Right renal pelvis (tissue), 4 donors: Measurements from ENCODE around the gene SLCO2B1. TPM values are rescaled to one million over a fixed set of nuclear protein-coding genes. Genes with fewer than 3 reads are reported as not detected.

Source experiments
- DNase-seq, 4 donors: peaks; one replicate each; pipeline ENCODE4 v3.0.0-alpha.2; 2013; ENCODE audit warnings: low read depth in 4 of 4, low spot score in 3 of 4, missing footprints in 1 of 4
- polyA plus RNA-seq, 4 donors: library from polyadenylated mRNA; unstranded; fragments of 120-200 nt; gene quantifications; one replicate each; pipeline ENCODE4 v1.2.1, GENCODE V29; 2013; ENCODE audit not compliant: insufficient read length in 4 of 4

SLCO2B1 gene
- polyA plus RNA-seq, 4 donors = 6.6 to 11.1 (median 9.4) TPM

DNA sequence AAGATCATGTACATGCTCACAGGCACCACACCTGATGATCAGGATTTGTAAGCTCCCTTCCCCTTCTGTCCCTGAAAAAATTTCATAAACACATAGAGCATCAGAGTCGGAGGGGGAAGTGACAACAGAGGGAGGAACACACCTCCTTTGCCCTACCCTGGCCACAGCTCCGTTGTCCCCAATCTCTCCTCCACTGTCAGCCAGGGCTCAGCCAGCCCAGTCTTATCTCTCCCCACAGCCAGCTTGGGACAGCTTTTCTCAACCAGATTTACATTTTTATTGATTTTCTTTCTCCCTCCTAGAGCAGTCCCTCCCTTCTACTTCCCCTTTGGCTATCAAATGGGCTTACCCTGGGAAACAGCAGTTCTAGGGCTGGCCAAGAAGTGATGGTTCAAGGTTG lies 57.5 kb downstream of the SLCO2B1 start:
- DNase-seq = no peak

DNA sequence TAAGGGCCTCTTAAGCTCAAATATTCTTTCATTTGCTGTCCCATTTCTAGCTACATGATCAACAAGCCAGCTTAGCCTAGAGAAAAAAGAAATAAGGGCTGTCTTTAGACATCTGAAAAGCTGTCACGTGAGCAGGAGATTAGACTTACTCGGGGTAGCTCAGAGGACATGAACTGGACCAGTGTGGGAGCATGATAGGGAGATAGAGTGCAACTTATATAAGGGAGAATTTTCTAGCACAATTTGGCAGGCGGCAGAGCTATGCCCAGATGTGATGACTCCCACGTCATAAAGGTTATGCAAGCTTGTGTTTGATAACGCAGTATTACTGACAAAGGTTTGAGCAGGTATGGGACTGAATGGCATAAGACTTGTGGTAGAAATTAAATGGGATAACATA lies 61.5 kb downstream of the SLCO2B1 start:
- DNase-seq = no peak

DNA sequence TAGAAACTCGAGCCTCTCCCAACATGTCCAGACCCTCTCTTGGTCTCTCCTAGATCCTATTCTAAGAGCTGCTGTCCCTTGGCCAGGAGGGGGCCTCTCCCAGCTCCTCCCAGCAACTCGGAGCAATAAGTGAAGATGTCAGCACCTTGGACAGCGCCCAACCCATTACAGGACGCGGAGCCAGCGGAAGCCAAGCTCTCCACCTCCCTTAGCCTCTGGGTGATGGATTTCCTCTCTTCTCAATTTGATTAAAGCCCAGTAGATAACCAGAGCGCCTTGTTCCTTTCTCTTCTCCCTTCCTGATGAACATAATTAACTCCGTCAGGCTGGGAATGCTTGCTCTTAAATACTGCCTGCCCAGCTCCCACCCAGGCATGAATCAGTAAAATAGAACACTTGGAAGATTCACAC lies 63.5 kb downstream of the SLCO2B1 start:
- peak; percentile 77 to 83 (median 80) for DNase-seq

DNA sequence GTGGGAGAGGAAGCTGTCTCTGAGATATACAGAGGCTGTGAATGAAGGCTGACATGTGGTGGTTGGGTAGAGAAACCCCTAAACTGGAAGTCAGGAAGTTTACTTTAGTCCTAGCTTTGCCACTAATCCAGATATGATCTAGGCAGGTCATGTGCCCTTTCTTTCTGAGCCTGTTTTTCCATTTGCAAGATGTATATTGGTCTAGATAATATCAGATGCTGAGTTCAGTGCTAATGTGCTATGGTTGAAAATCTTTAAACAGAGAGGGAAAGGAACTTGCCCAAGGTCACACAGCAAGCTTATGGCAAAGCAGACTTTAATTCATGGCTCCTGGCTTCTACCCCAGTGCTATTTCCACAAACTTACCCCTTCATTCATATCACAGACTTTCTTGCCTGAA lies 63.9 kb downstream of the SLCO2B1 start:
- no peak for DNase-seq

DNA sequence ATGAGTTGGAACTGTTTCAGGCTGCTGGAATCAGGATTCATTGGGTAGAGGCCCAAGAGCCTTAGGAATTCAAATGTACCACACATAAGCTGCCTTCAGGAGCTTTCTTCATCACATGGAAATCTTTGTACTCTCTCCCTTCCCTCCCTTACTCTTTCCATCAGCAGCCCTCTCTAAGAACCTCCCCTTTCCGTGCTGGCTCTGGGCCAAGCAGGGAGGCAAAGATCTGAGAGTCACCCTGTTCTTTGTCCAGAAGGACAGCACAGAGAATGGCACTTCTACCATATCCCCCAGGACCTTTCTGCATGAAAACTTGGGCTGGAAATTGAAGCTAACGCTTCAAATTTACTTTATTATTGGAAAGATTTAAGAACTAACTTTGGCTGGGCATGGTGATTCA lies 69.0 kb downstream of the SLCO2B1 start:
- no peak for DNase-seq

DNA sequence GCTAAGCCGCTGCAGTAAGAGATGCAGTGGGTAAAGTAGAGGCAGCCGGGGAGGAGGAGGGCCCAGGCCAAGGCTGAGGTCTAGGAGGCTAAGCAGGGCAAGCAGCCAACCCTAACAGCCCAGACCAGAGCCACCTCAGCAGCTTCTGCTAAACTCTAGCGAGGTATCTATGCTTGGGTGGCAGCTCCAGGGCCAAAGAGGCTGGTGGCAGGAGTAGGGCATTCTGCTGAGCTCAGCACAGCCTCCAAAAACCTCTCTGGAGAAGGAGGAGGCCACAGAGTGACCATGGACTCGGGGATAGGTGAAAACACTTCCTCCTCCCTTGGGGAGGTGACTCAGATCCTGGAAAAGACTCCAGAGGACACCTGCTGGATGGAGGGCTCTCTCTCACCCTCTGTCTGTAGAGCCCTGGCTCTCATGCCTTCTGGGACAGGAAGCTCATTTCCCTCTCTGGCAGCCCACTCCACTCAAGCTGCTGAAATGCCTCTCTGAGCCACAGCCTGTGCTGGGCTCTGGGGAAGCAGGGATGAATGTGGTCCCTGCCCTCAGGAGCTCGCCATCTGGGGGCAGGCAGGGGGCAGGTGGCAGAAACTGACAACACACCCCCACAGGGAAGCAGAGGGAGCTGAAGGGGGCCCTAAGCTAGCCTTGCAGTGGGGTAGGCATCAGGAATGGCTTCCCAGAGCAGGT lies 73.2 kb downstream of the SLCO2B1 start:
- DNase-seq = no peak

DNA sequence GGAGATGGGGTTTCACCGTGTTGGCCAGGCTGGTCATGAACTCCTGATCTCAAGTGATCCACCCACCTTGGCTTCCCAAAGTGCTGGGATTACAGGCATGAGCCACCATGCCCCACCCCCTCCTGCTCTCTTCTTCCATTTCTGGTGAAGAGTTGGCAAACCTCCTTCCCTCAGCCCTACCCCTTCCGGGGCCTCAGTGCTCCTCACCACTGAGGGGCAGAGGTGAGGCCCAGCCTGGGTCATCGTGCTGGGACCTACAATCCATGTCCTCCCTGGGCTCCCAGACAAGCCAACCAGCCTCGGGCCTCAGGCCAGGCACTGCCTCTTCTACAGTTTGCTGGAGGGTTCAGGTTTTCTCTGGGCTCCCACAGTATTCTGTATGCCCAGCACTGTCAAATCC lies 74.9 kb downstream of the SLCO2B1 start:
- no peak for DNase-seq

DNA sequence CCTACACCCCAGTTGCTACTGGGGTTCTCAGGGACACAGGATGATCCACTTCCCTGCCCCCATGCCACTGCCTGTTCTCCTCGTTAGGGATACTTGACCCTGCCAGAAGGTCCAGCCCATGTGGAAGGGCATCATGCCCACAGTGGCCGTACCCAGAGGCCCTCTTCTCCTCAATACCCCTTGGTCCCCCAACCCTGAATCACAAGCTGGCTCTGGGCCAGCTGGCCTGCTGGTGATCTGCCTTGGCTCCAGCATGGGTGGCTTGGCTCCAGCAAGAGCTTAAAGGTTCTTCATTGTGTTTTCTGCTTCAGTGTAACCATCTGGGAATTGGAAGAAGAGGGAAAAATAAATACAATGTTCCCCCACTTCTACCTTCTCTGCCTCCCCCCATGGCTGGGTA lies 78.6 kb downstream of the SLCO2B1 start:
- DNase-seq = no peak

DNA sequence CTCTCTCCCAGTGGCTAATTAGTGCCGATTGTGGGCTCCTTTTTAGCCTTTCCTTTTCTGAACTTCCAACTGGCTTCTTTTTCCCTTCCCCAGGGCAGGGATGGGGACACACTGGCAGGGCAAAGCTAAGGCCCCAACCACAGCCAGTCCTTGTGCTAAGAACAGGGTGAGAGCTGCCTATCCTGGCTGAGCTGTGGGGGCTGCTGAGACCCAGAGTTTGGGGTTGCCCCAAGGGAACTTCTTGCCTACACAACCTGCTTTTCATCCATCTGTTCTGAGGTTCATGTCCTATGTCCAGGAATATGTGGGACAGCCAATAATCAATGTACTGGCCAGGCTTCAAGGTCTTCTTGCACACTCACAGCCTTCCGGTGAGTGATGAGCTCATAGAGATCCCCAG lies 79.7 kb downstream of the SLCO2B1 start:
- no peak for DNase-seq

DNA sequence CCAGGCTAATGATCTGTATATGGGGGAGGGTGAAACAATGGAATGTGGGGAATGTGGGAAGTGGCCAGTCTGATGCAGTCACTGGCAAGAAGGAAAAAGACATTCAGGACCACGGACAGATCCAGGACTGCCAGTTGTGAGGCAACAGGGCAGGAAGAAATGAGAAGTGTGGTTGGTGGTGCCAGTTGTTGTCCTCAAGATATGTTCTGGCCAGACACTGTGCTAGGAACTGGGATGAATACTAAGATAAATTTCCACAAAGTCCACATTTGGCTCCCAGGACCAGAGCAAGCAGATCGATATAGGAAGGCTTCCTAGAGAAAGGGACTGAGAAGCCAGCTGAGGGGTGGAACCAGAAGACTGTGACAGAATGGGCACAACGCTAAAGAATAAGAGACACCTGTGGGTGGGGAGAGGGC lies 82.9 kb downstream of the SLCO2B1 start:
- DNase-seq = peak in 3 of 4 donors; percentile 60 to 74 (median 70)

DNA sequence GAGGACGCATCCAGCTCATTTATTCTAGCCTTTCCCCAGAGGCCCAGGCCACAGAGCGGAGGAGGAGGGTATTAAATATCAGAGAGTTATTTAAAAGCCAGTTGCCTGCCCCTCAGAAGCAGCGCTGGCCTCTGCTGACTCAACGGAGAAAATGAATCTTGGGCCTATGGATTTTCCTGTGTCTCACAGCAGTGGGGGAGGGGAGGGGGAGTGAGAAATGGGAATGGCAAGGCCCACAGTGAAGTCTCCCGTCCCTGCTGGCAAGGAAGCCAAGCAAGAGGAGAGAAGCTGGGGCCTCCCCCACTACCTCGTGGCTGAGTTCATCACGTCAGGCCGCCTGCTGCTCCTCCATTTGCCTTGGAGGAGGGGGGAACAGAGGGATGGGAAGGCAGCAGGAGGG lies 85.2 kb downstream of the SLCO2B1 start:
- DNase-seq = no peak

DNA sequence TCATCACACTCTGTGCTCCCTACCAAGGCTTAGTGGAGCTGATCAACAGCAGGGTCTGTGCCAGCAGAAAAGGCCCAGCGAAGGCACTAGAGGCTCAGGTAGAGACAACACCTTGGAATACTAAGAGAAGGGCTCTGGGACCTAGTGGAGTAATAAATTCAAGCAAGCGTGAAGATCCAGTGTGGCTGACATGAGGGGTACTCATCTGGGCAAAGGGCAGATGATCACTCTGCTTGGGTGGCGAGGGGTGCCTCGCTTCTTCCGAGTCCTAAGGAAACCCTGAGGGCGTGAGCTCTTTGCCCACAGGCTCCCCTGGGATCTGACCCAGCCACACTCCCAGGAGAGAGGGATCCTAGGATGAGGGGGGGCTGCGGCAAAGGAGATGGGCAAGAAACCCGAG lies 86.1 kb downstream of the SLCO2B1 start:
- no peak for DNase-seq

DNA sequence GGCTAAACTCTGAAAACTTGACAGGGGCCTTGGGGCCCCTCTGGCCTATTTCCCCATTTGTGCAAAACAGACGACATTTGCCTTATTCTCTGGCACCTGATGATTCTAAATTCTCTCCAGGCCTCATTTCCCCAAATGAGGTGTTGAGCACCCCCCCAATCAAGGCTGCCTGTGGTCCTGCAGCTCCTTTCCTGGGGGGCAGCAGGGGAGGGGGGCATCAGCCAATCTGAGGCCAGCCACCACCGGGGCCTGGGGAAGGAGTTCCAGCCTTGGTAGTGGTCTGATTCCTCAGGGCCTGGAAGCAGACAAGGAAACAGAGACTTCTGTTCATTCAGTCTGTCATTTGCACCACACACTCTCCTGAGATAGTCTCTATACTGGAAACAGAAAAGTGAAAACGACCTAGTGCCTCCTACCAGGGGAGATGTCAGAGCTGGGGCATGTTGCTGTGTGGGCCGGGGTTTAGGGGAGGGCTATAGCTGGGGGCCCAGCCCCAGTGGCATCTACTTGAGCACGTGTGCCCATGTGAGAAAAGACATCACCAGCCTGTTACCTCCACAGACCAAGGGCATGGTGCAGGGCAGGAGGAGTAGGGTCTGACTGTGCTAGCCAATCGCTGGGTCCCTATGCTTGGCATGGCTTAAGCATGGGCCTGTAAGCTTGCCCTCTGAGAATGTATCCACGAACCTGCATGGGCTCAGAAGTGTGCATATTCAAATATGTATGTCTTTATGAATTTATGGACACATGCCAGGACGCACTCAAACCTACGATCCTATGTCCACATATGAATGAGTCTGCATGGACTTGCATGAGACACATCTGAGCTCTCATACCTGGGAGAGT lies 87.9 kb downstream of the SLCO2B1 start:
- DNase-seq = no peak

DNA sequence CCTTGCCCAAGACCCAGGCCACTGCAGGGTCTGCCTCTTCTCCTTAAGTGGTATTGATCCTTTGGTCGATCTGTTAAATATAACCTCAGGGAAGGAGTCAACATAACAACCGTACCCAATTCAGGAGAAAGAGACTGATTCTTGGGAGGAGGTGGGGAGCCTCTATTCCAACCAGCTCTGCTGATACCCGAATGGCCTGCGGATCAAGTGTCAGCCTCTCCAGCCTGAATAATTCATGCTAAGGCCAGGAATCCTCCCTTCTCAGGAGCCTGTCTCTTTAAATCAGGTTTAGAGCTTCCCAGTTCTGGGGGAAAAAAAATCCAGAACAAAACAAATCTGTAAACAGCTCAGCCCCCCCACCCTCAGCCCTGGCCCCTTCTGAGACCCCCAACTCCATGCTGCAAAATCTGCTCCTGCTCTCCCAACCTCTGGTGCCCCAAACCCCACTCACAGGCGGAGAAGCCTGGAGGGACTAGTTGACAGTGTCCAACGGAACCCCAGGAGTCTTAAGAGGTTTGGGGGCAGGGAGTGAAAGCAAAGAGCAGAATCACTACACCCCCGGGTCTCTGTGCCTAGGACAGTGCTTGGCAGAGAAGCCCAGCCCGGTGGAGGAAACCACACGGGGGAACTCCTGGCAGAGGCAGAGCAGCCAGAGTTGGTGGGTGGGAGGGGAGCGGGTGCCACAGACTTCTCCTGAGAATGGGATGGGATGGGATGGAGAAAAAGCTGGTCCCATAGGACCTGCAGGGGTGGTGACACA lies 88.8 kb downstream of the SLCO2B1 start:
- no peak for DNase-seq

DNA sequence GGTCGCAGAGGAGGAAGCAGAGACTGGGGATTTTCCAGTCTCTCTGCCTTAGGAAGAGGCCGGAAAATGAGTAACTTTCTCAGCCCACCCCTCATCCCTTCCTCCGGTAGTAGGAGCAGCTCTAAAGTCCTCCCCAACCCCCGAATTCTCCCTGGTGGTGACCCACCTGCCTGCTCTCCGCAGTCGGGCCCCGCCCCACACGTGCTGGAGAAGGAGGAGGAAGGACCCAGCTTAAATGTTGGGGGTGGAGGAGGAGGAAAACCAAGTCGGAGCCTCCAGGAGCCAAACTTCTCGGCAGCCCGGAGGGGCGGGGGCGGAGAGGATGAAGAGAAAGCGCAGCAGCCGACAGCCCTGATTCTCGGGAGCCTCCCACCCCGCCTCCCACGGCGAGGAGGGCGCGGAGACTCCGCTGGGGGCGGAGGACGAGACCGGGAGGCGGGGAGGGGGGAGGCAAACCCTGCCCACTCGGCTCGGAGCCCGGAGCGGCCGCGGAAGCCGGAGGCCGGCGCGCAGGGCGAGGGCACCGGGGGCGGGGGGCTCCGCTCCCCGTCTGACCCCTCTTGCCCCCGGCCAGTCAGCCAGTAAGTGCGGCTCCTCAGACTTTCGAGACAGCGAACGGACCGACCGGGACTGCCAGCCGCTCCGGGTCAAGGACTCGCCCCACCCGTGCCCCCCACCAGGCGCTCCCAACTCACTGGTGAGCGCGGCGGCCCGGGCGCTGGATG lies 89.6 kb downstream of the SLCO2B1 start, which contains the start of gene TPBGL:
Gene TPBGL, plus strand, starts transcription at position 464 of the 725 bp plus-strand sequence. CDS start 276 bp downstream, outside the sequence.
- peak in 1 of 4 donors; percentile 15 for DNase-seq

DNA sequence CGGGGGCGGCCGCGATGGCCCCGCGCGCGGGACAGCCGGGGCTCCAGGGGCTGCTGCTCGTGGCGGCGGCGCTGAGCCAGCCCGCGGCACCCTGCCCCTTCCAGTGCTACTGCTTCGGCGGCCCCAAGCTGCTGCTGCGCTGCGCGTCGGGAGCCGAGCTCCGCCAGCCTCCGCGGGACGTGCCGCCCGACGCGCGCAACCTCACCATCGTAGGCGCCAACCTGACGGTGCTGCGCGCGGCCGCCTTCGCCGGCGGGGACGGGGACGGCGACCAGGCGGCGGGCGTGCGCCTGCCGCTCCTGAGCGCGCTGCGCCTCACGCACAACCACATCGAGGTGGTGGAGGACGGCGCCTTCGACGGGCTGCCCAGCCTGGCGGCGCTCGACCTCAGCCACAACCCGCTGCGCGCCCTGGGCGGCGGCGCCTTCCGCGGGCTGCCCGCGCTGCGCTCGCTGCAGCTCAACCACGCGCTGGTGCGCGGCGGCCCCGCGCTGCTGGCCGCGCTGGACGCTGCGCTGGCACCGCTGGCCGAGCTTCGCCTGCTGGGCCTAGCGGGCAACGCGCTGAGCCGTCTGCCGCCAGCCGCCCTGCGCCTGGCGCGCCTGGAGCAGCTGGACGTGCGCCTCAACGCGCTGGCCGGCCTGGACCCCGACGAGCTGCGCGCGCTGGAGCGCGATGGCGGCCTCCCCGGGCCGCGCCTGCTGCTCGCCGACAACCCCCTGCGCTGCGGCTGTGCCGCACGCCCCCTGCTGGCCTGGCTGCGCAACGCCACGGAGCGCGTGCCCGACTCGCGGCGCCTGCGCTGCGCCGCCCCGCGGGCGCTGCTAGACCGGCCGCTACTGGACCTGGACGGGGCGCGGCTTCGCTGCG lies 90.4 kb downstream of the SLCO2B1 start:
- peak; percentile 77 to 89 (median 80) for DNase-seq

DNA sequence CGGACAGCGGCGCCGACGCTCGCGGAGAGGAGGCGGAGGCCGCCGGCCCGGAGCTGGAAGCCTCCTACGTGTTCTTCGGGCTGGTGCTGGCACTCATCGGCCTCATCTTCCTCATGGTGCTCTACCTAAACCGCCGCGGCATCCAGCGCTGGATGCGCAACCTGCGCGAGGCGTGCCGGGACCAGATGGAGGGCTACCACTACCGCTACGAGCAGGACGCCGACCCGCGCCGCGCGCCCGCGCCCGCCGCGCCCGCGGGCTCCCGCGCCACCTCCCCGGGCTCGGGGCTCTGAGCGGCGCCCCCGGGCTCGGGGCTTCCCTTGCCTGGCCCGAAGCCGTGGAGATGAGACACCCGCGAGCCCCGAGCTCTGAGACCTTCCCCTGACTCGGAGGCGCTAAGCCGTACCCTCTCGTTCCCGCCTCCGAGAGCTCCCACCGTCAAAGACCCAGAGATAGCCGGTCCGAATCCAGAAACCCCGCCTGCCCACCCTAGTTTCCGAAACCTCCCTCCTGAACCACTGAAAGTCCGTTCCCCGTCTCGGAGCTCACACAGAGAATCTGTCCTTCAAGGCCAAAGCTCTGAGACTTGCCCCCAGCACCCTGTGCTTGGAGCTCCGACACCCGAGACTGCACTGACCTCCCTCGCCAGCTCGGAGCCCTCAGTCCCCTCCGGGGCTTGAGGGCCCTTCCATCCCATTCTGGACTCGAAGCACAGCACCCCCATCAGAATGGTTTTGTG lies 91.2 kb downstream of the SLCO2B1 start:
- DNase-seq = no peak

DNA sequence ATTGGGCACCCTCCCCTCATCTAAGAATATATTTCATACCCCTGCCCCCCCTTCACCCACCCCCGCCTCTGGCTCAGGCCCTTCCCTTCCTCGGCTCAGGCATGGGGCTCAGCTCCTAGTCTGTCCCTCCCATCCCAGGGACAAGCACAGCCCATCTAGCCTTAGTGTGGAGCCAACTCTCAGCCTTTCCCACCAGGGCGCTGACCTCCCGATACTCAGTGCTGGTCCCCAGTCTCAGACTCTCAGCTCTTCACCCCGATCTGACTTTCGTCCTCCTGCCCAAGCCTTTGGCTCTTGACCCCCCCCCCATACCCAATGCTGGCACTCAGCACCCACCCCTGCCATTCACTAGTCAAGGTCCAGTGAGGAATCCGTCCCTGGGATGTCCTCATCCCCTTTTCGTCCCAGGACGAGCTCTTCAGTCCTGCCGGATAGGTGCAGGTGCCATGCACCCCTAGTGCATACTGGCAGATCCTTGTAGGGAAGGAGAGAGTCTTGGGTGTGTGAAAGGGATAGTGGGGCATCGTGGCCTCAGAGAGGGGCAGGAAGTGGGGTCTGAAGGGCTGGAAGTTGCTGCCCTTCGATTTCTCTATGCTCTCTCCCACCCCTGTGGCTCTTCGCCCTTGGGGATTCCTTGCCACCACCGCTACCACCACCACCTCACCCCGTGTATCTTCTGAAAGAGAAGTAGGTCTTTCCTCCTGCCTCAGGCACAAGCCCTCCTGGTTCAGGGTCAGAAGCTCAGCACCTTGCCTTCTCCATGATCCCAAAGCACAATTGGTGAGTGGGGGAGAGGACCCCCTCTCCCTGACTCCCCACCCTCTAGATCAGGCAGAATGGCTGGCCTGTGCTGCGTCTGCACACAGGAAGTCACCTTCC lies 92.1 kb downstream of the SLCO2B1 start:
- no peak for DNase-seq
